Right lobe of liver (tissue), 4 donors: ENCODE results near the gene UNC119B.

Experiments used
- POLR2A ChIP-seq: fragments of 450-650 bp; IDR thresholded peaks from one replicate; pipeline ENCODE4 v1.6.1; 2017; ENCODE audit warnings: antibody characterized with exemption, mild to moderate bottlenecking
- TF ChIP-seq, protein P1 (sequence below), 4 donors: fragments of 200-600 bp in 3 of 4; fragments of 450-650 bp in 1 of 4; IDR thresholded peaks; one replicate each; pipeline versions ENCODE4 v1.5.1 to v1.8.0; 2016 to 2022; ENCODE audit warnings: antibody characterized with exemption in 4 of 4, mild to moderate bottlenecking in 2 of 4
- donor health status: DM: no; HTN: no; CAD: no.
- donor health status: DM: no; HTN: no; CAD: no.
- donor health status: DM: no; HTN: yes; CAD: no.

DNA sequence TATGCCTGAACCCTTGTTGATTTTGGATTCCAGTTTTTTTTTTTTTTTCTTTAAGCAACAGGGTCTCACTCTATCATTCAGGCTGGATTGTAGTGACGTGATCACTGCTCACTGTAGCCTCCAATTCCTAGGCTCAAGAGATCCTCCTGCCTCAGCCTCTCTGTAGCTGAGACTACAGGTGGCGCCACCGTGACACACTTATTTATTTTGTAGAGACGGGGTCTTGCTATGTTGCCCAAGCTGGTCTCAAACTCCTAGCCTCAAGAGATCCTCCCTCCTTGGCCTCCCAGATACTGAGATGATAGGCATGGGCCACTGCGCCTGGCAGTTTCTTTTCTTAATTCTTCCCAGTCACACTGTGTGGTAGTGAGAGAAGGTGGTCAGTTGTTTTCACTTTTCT lies 40.5 kb downstream of the UNC119B start:
- TF ChIP-seq, protein P1, sequence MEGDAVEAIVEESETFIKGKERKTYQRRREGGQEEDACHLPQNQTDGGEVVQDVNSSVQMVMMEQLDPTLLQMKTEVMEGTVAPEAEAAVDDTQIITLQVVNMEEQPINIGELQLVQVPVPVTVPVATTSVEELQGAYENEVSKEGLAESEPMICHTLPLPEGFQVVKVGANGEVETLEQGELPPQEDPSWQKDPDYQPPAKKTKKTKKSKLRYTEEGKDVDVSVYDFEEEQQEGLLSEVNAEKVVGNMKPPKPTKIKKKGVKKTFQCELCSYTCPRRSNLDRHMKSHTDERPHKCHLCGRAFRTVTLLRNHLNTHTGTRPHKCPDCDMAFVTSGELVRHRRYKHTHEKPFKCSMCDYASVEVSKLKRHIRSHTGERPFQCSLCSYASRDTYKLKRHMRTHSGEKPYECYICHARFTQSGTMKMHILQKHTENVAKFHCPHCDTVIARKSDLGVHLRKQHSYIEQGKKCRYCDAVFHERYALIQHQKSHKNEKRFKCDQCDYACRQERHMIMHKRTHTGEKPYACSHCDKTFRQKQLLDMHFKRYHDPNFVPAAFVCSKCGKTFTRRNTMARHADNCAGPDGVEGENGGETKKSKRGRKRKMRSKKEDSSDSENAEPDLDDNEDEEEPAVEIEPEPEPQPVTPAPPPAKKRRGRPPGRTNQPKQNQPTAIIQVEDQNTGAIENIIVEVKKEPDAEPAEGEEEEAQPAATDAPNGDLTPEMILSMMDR (IDR thresholded peaks at IDR 0.05) = no peak
- no peak for TF ChIP-seq POLR2A
